IPS DF 6.9 (cell line): Measurements from ENCODE around the gene GABRG3.

Experiments
- DNase-seq: peaks from one replicate; pipeline ENCODE4 v3.0.0-alpha.2; 2013; ENCODE audit warnings: low read depth, low spot score
- H3K27ac ChIP-seq: one replicate; pipeline ENCODE4 v1.5.1; 2013; ENCODE audit warnings: low read length, control low read depth
- H3K27me3 ChIP-seq: 2 replicates; pipeline ENCODE4 v1.6.1; 2013; ENCODE audit warnings: mild to moderate bottlenecking, low read length; ENCODE audit not compliant: control insufficient read depth, insufficient read depth
- H3K36me3 ChIP-seq: 2 replicates; pipeline ENCODE4 v1.6.1; 2013; ENCODE audit warnings: low read length; ENCODE audit not compliant: control insufficient read depth, insufficient read depth
- H3K4me1 ChIP-seq: 2 replicates; pipeline ENCODE4 v1.6.1; 2013; ENCODE audit warnings: low read length; ENCODE audit not compliant: control insufficient read depth, insufficient read depth
- H3K4me3 ChIP-seq: 2 replicates; pipeline ENCODE4 v1.5.1; 2013; ENCODE audit warnings: mild to moderate bottlenecking, low read length
- H3K9me3 ChIP-seq: 2 replicates; pipeline ENCODE4 v1.6.1; 2013; ENCODE audit warnings: low read length, inconsistent platforms; ENCODE audit not compliant: control insufficient read depth, insufficient read depth
- WGBS: extraction: QIAGEN DNeasy Blood & Tissue Kit; methylation state at CpG from one replicate; pipeline ENCODE4 v1.1.7; 2013; ENCODE audit warnings: mixed read lengths, missing lambda C conversion rate; ENCODE audit not compliant: insufficient read length, insufficient coverage; 5-methylcytosine and 5-hydroxymethylcytosine counted together

Gene GABRG3

DNA sequence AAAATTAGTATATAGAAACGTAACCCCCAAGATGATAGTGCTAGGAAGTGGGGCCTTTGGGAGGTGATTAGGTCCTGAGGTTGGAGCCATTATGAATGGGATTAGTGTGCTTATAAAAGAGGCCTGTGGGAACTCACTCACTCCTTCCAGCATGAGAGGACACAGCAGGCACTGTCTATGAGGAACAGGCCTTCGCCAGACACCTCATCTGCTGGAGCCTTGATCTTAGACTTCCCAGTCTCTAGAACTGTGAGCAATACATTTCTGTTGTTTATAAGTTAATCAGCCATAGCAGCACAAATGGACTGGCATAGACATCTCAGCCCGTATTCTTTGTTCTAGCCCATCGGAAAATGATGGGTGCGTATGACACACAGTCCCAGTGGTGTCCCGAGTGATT lies 152.3 kb downstream of the GABRG3 start:
- DNase-seq: no peak
- WGBS: no CpG with 5 or more reads among the region's 6 CpGs

DNA sequence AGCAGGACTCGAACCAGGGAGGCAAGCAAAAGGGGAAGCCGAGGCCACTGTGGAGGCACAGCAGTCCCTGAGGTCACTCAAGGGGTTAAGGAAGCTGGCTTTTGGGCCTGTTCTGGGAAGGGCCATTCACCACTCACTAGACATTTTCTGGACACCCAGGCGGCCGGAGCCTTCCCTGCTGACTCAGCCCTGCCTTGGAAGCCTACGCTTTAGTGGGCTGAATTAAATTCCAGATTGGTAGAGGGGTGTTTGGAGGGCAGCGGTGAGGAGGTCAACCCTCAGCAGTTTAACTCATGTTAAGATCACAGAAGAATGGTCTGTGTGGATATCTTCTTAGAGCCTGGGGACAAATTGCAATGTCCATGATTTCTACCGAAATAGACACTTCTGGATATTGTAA lies 152.8 kb downstream of the GABRG3 start:
- Histone ChIP-seq H3K4me1 (no peaks in the 10 kb centered on the region), H3K27ac (no peak overlapping the region), H3K4me3 (no peak overlapping the region; the same call in 1 of the 2 replicates), H3K36me3 (no peaks in the 10 kb centered on the region), H3K9me3 (peaks cover 1% of the 10 kb centered on the region; the same call in 1 of the 2 replicates), H3K27me3 (no peaks in the 10 kb centered on the region)
- no peak for DNase-seq
- no CpG with 5 or more reads among the region's 7 CpGs for WGBS

More for the DNA sequence above, 152.3 kb downstream of the GABRG3 start:
- Histone ChIP-seq H3K9me3 (peaks cover 1% of the 10 kb centered on the region; the same call in 1 of the 2 replicates), H3K4me1 (no peaks in the 10 kb centered on the region), H3K27me3 (no peaks in the 10 kb centered on the region), H3K4me3 (no peak overlapping the region), H3K27ac (no peak overlapping the region), H3K36me3 (no peaks in the 10 kb centered on the region)

- Histone ChIP-seq H3K4me3 (no peak overlapping the region), H3K4me1 (no peaks in the 10 kb centered on the region), H3K27ac (no peak overlapping the region), H3K27me3 (no peaks in the 10 kb centered on the region), H3K36me3 (no peaks in the 10 kb centered on the region), H3K9me3 (peaks cover 1% of the 10 kb centered on the region; the same call in 1 of the 2 replicates)
- no peak for DNase-seq
- no CpG with 5 or more reads among the region's 4 CpGs for WGBS
Observed at GRCh38 chr15:27124287-27124871, 153.4 kb downstream of the GABRG3 start.

- no peak for DNase-seq
- H3K27ac ChIP-seq: no peak overlapping the region
- no CpG with 5 or more reads among the region's 3 CpGs for WGBS
- peaks cover 1% of the 10 kb centered on the region; the same call in 1 of the 2 replicates for H3K9me3 ChIP-seq
- H3K27me3 ChIP-seq: no peaks in the 10 kb centered on the region
- no peaks in the 10 kb centered on the region for H3K36me3 ChIP-seq
- H3K4me3 ChIP-seq: no peak overlapping the region
- H3K4me1 ChIP-seq: no peaks in the 10 kb centered on the region
Observed at GRCh38 chr15:27125185-27125584, 154.2 kb downstream of the GABRG3 start.

- no peaks in the 10 kb centered on the region for H3K4me1 ChIP-seq
- WGBS: no CpG with 5 or more reads among the region's 7 CpGs
- no peaks in the 10 kb centered on the region for H3K27me3 ChIP-seq
- H3K4me3 ChIP-seq: no peak overlapping the region
- no peaks in the 10 kb centered on the region for H3K36me3 ChIP-seq
- no peak for DNase-seq
- H3K27ac ChIP-seq: no peak overlapping the region
- peaks cover 1% of the 10 kb centered on the region; the same call in 1 of the 2 replicates for H3K9me3 ChIP-seq
Observed at GRCh38 chr15:27126449-27126848, 155.5 kb downstream of the GABRG3 start.

DNA sequence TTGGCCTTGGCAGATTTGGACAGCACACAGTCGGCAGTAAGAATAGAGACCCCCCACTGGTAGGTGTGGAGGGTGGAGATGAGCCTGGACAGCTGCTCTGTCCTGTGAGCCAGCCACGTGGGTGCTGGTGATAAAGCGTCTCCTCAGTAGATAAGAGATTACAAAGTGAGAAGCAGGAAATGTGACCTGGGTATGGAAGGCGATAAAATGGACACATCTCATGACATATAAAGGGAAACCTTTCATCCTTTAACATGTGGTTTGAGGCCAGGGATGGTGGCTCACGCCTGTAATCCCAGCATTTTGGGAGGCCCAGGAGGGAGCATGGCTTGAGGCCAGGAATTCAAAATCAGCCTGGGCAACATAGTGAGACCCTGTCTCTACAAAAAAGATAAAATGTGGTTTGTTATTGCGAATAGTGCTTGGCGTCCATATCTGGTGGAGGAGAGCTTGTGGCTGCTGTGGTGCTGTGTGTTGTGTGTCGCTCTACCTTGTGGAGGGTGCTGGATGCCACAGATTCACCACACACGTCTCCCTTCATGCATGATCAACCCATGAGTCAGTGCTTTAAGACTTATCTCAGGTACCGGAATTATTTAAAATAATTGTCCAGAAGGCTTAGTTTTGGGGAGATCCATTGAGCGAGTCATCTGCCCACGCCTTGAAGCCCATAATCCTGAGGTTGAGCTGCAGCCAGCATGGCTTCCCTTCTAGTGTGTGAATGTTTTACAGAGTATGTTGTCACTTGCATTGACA lies 157.0 kb downstream of the GABRG3 start:
- 0 out of 2 replicates have a peak, but pooled peaks cover 1% of the 10 kb centered on the region for H3K9me3 ChIP-seq
- no peak overlapping the region for H3K27ac ChIP-seq
- no peaks in the 10 kb centered on the region for H3K27me3 ChIP-seq
- H3K36me3 ChIP-seq: no peaks in the 10 kb centered on the region
- H3K4me3 ChIP-seq: no peak overlapping the region
- DNase-seq: no peak
- H3K4me1 ChIP-seq: no peaks in the 10 kb centered on the region
- no CpG with 5 or more reads among the region's 12 CpGs for WGBS

- H3K36me3 ChIP-seq: no peaks in the 10 kb centered on the region
- no peaks in the 10 kb centered on the region for H3K4me1 ChIP-seq
- DNase-seq: no peak
- no peak overlapping the region for H3K4me3 ChIP-seq
- no peak overlapping the region for H3K27ac ChIP-seq
- peaks cover 1% of the 10 kb centered on the region; the same call in 1 of the 2 replicates for H3K27me3 ChIP-seq
- WGBS: no CpG with 5 or more reads among the region's 2 CpGs
- no peaks in the 10 kb centered on the region for H3K9me3 ChIP-seq
Observed at GRCh38 chr15:27133249-27133648, 162.3 kb downstream of the GABRG3 start.

DNA sequence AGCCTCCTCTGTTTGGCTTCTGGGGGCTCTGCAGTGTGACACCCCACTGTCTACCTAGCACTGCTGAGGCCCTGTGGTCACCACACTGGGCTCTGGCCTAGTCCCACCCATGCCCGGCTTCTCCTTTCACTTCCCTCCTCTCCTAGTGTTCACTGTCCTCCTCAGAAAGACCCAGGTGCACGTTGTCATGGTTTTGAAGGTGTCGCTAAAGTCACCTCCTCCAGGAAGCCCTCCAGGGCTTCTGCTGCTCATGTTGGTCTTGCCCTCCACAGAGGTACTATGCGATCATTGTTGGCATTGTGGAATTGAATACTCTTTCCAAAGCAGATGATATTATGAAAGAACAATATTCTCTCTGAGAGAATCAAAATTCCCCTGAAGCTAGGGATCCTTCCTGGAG lies 163.5 kb downstream of the GABRG3 start:
- no peak overlapping the region for H3K27ac ChIP-seq
- H3K4me3 ChIP-seq: no peak overlapping the region
- no peak for DNase-seq
- no peaks in the 10 kb centered on the region for H3K9me3 ChIP-seq
- H3K27me3 ChIP-seq: peaks cover 1% of the 10 kb centered on the region; the same call in 1 of the 2 replicates
- no peaks in the 10 kb centered on the region for H3K4me1 ChIP-seq
- WGBS: no CpG with 5 or more reads among the region's 4 CpGs
- H3K36me3 ChIP-seq: no peaks in the 10 kb centered on the region

DNA sequence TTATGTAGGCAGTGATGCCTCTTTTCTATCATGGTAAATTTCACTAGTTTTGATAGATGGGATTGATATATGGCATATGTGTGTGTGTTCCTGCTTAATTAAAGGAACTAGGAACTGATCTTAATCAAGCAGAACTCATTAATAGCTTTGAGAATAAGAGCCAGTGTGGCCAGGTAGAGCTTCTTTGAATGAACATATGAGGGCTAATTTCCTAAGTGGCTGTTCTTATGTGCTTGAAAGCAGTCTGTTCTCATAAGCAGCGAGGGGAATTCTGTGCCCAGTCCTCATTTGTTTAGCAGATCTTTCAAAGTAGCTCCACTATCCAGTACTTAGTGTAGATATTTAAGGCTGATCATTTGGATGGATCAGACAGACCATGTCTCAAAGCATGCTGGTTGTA lies 164.2 kb downstream of the GABRG3 start:
- no peak for DNase-seq
- no peak overlapping the region for H3K27ac ChIP-seq
- no CpG with 5 or more reads among the region's 1 CpG for WGBS
- H3K27me3 ChIP-seq: peaks cover 1% of the 10 kb centered on the region; the same call in 1 of the 2 replicates
- no peaks in the 10 kb centered on the region for H3K4me1 ChIP-seq
- H3K4me3 ChIP-seq: no peak overlapping the region
- H3K36me3 ChIP-seq: no peaks in the 10 kb centered on the region
- no peaks in the 10 kb centered on the region for H3K9me3 ChIP-seq

GRCh38 chr15:27137127-27137526 lies 166.1 kb downstream of the GABRG3 start:
- WGBS: no CpG with 5 or more reads among the region's 5 CpGs
- no peak overlapping the region for H3K4me3 ChIP-seq
- no peak overlapping the region for H3K27ac ChIP-seq
- DNase-seq: no peak
- H3K27me3 ChIP-seq: peaks cover 1% of the 10 kb centered on the region; the same call in 1 of the 2 replicates
- no peaks in the 10 kb centered on the region for H3K36me3 ChIP-seq
- H3K4me1 ChIP-seq: no peaks in the 10 kb centered on the region
- H3K9me3 ChIP-seq: no peaks in the 10 kb centered on the region
